A673 (cell line): ENCODE results near the gene MAN1C1.

Source experiments
- EZH2 ChIP-seq: fragments of 200-600 bp; sonication (generic); IDR thresholded peaks from 2 replicates; pipeline ENCODE4 v1.6.1; 2017; ENCODE audit warnings: borderline replicate concordance, low read depth, mild to moderate bottlenecking, mixed read lengths, antibody characterized with exemption, low read length; ENCODE audit not compliant: poor library complexity, severe bottlenecking
- TF ChIP-seq, protein P1 (sequence below): fragments of 300-800, 200-600 bp; sonication (generic); conservative IDR thresholded peaks from 2 replicates; pipeline ENCODE4 v1.5.1; 2017; ENCODE audit warnings: low read depth, mild to moderate bottlenecking, antibody characterized with exemption, low read length, moderate library complexity, mixed read lengths

- TF ChIP-seq, protein P1, sequence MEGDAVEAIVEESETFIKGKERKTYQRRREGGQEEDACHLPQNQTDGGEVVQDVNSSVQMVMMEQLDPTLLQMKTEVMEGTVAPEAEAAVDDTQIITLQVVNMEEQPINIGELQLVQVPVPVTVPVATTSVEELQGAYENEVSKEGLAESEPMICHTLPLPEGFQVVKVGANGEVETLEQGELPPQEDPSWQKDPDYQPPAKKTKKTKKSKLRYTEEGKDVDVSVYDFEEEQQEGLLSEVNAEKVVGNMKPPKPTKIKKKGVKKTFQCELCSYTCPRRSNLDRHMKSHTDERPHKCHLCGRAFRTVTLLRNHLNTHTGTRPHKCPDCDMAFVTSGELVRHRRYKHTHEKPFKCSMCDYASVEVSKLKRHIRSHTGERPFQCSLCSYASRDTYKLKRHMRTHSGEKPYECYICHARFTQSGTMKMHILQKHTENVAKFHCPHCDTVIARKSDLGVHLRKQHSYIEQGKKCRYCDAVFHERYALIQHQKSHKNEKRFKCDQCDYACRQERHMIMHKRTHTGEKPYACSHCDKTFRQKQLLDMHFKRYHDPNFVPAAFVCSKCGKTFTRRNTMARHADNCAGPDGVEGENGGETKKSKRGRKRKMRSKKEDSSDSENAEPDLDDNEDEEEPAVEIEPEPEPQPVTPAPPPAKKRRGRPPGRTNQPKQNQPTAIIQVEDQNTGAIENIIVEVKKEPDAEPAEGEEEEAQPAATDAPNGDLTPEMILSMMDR, result no peak
- TF ChIP-seq EZH2, result no peak
Measured at GRCh38 chr1:25669781-25670567, 53.4 kb downstream of the MAN1C1 start.
